NT2/D1 (cell line): Measurements from ENCODE around the gene HOTAIR.

Source experiments
- SUZ12 ChIP-seq: IDR thresholded peaks from 2 replicates; pipeline ENCODE4 v1.6.1; 2011; ENCODE audit not compliant: insufficient read length, insufficient read depth; ENCODE audit errors: extremely low read depth
- YY1 ChIP-seq: IDR thresholded peaks from 2 replicates; pipeline ENCODE4 v1.6.1; 2011; ENCODE audit not compliant: insufficient read length, insufficient read depth
- ZNF274 ChIP-seq: IDR thresholded peaks from 2 replicates; pipeline ENCODE4 v1.6.1; 2011; ENCODE audit warnings: mild to moderate bottlenecking, low read depth, low read length

GRCh38 chr12:54016051-54016450, 41.3 kb upstream of the HOTAIR start:
- no peak for TF ChIP-seq YY1
- TF ChIP-seq ZNF274: no peak
- TF ChIP-seq SUZ12: no peak
